HepG2 (cell line): ENCODE measurements around the gene RAB43.
"Not testable (repeated sequence)": the region's sequence is repeated elsewhere in the genome, so short reads cannot be mapped to it uniquely, and the experiment has no call there.

ENCODE experiments used
- ELF3 ChIP-seq: IDR thresholded peaks from 2 replicates; pipeline ENCODE4 v1.6.1; 2016; ENCODE audit warnings: missing genetic modification reagents, missing compliant biosample characterization
- POLR2A ChIP-seq, 2 experiments: IDR thresholded peaks; 2 replicates each; pipeline ENCODE4 v1.6.1; 2011; ENCODE audit warnings: low read depth in 2 of 2, low read length in 2 of 2, mild to moderate bottlenecking in 1 of 2, moderate library complexity in 1 of 2; ENCODE audit not compliant: insufficient read depth in 1 of 2
- STAT6 ChIP-seq: sonication (generic); formaldehyde crosslinking; IDR thresholded peaks from 2 replicates; pipeline ENCODE4 v1.4.0; 2020; ENCODE audit warnings: missing genetic modification reagents, mild to moderate bottlenecking, borderline replicate concordance

GRCh38 chr3:129136275-129136674 lies 14.7 kb upstream of the RAB43 start:
- TF ChIP-seq ELF3 (CRISPR knock-in tag); POLR2A (IDR thresholded peaks at IDR 0.05; ENCODE audit: insufficient read depth in 1 of 2, low read depth in 2 of 2, low read length in 2 of 2); STAT6 (CRISPR knock-in tag): not testable (repeated sequence)
